ENCODE data around the gene PLXNA2. TPM values are rescaled to one million over a fixed set of nuclear protein-coding genes. Genes with fewer than 3 reads are reported as not detected.

The PLXNA2 gene
- total RNA-seq, 2 experiments from 2014 or later: 0.04 TPM; not detected in 1

- Mint-ChIP-seq H3K27me3 (peaks cover 7% of the 10 kb centered on the region), H3K36me3 (ENCODE audit: low read depth) (no peaks in the 10 kb centered on the region), H3K4me3 (no peak overlapping the region), H3K9me3 (ENCODE audit: low read depth) (no peaks in the 10 kb centered on the region), H3K4me1 (no peaks in the 10 kb centered on the region), H3K27ac (no peak overlapping the region)
- CTCF ChIA-PET: interaction anchor here (0.6 kb wide), 1 partner anchor 911 kb away, joined by 4 read pairs; no protein-coding TSS in a partner anchor
- POLR2A ChIA-PET: no interaction called here
- DNase-seq (no peak), ATAC-seq (no peak)
- intact Hi-C loops (cut with DNase I, micrococcal nuclease): no loop called here
These were observed 61.1 kb downstream of the PLXNA2 start for GRCh38 chr1:208182880-208183645.

GRCh38 chr1:208181364-208181763, 62.8 kb downstream of the PLXNA2 start:
- no peak overlapping the region for H3K4me3 Mint-ChIP-seq
- ChIA-PET POLR2A (no interaction called here), CTCF (no interaction called here)
- no peaks in the 10 kb centered on the region for H3K9me3 Mint-ChIP-seq (ENCODE audit: low read depth)
- DNase-seq (no peak), ATAC-seq (no peak)
- H3K27ac Mint-ChIP-seq: no peak overlapping the region
- H3K27me3 Mint-ChIP-seq: peaks cover 7% of the 10 kb centered on the region
- H3K36me3 Mint-ChIP-seq (ENCODE audit: low read depth): no peaks in the 10 kb centered on the region
- intact Hi-C loops (cut with DNase I, micrococcal nuclease): no loop called here
- no peaks in the 10 kb centered on the region for H3K4me1 Mint-ChIP-seq

DNA sequence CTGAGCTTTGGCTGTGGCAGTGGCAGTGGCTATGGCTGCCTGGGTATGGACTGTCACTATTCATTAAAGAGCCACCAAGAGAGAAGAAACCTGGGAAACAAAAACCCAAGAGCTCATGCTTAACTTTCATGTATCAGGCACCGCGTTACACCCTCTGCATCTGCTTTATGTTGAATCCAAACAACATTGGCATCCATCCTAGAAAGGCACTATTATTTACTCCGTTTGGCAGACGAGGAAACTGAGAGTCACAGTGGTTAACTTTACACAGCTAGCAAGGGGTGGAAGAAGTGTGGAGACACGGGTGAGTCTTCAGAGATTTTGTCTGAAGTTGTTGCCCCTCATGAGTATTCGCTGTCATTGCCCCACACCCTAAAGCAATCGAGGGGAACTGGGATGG, 63.8 kb downstream of the PLXNA2 start:
- Mint-ChIP-seq H3K9me3 (ENCODE audit: low read depth) (no peaks in the 10 kb centered on the region), H3K4me3 (no peak overlapping the region), H3K4me1 (no peaks in the 10 kb centered on the region), H3K27me3 (peaks cover 3% of the 10 kb centered on the region), H3K36me3 (ENCODE audit: low read depth) (no peaks in the 10 kb centered on the region), H3K27ac (no peak overlapping the region)
- ATAC-seq (no peak), DNase-seq (no peak)
- ChIA-PET POLR2A (no interaction called here), CTCF (no interaction called here)
- intact Hi-C loops (cut with DNase I, micrococcal nuclease): no loop called here

GRCh38 chr1:208179961-208180409, 64.2 kb downstream of the PLXNA2 start:
- H3K4me1 Mint-ChIP-seq: no peaks in the 10 kb centered on the region
- H3K36me3 Mint-ChIP-seq (ENCODE audit: low read depth): no peaks in the 10 kb centered on the region
- no peak overlapping the region for H3K4me3 Mint-ChIP-seq
- H3K27me3 Mint-ChIP-seq: peaks cover 3% of the 10 kb centered on the region
- DNase-seq: no peak
- ATAC-seq: no peak
- no peak overlapping the region for H3K27ac Mint-ChIP-seq
- no peaks in the 10 kb centered on the region for H3K9me3 Mint-ChIP-seq (ENCODE audit: low read depth)
- POLR2A ChIA-PET: no interaction called here
- CTCF ChIA-PET: no interaction called here
- intact Hi-C loops (cut with DNase I, micrococcal nuclease): no loop called here

DNA sequence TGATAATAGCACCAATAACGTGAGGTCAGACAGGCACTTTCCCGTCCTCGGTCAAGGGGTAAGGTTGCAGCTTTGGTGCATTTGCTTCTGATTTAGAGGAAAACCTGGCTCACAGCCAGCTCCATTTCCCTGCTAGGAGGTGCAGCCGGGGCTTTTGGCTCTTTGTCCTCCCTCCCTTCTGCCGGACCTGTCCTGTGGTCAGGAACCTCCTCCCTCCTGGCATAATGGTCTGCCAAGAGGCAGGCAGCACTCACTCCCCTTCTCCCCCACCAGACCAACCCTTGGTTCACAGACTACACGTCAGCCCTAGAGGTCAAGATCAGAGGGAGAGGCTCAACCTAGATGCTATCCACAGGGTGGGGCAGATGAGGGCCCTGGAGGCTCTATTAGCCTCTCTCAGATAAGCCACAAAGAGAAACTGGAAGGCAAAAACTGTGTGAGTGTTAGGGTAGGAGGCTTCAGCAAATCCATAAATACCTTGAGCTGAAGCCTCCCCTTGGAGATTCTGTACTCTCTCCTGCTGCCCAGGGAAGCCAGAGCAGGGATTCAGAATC, 64.8 kb downstream of the PLXNA2 start:
- ATAC-seq: no peak
- Mint-ChIP-seq H3K36me3 (ENCODE audit: low read depth) (no peaks in the 10 kb centered on the region), H3K27me3 (peaks cover 3% of the 10 kb centered on the region), H3K9me3 (ENCODE audit: low read depth) (no peaks in the 10 kb centered on the region), H3K27ac (no peak overlapping the region), H3K4me3 (no peak overlapping the region), H3K4me1 (no peaks in the 10 kb centered on the region)
- DNase-seq: no peak
- intact Hi-C loops (cut with DNase I, micrococcal nuclease): no loop called here
- ChIA-PET CTCF (no interaction called here), POLR2A (no interaction called here)

DNA sequence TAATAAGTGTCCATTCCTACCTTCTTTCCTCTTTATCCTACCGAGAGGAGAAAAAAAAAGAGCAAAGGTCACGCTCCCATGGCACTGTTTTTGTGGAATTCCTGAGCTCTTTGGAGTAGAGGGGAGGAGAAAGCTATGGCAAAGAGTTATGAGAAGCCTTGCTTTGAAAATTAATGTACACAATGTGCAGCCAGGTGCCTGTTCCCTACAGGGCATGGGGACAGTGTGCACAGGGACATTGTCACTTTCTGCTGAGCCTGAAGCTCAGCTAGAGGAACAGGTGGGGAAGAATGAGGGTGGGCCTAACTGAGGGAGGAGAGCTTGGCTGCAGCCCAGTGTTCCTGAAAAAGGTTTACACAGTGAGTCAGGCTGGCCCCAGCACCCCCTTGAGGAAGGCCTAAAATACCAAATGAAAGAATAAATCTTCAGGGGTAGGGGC, 66.1 kb downstream of the PLXNA2 start:
- H3K36me3 Mint-ChIP-seq (ENCODE audit: low read depth): no peaks in the 10 kb centered on the region
- no peak overlapping the region for H3K27ac Mint-ChIP-seq
- ATAC-seq: no peak
- ChIA-PET CTCF (no interaction called here), POLR2A (no interaction called here)
- H3K4me3 Mint-ChIP-seq: no peak overlapping the region
- no peak for DNase-seq
- no peaks in the 10 kb centered on the region for H3K4me1 Mint-ChIP-seq
- intact Hi-C loops (cut with DNase I, micrococcal nuclease): no loop called here
- no peaks in the 10 kb centered on the region for H3K9me3 Mint-ChIP-seq (ENCODE audit: low read depth)
- peaks cover 3% of the 10 kb centered on the region for H3K27me3 Mint-ChIP-seq

DNA sequence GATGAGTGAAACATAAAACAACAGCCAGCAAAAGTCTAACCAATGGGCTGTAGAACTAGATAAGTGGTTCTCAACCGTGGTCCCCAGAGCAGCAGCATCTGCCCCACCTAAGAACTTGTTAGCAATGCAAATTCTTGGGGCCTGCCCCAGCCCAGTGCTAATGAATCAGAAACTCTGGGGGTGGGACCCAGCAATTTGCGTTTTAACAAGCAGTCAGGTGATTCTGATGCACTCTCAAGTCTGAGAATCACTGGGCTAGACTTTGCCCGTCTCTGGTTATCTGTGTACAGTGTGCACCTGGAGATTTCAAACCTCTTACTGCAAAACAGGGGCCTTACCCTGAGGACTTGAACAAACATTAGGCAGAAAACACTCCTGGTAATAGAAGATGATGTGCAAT, 66.5 kb downstream of the PLXNA2 start:
- no peaks in the 10 kb centered on the region for H3K36me3 Mint-ChIP-seq (ENCODE audit: low read depth)
- POLR2A ChIA-PET: no interaction called here
- H3K4me3 Mint-ChIP-seq: no peak overlapping the region
- CTCF ChIA-PET: no interaction called here
- no peaks in the 10 kb centered on the region for H3K4me1 Mint-ChIP-seq
- no peaks in the 10 kb centered on the region for H3K27me3 Mint-ChIP-seq
- no peak overlapping the region for H3K27ac Mint-ChIP-seq
- ATAC-seq: no peak
- no peak for DNase-seq
- no peaks in the 10 kb centered on the region for H3K9me3 Mint-ChIP-seq (ENCODE audit: low read depth)
- intact Hi-C loops (cut with DNase I, micrococcal nuclease): no loop called here

- DNase-seq: no peak
- H3K27ac Mint-ChIP-seq: no peak overlapping the region
- ChIA-PET CTCF (no interaction called here), POLR2A (no interaction called here)
- H3K4me3 Mint-ChIP-seq: no peak overlapping the region
- H3K27me3 Mint-ChIP-seq: no peaks in the 10 kb centered on the region
- H3K4me1 Mint-ChIP-seq: no peaks in the 10 kb centered on the region
- no peaks in the 10 kb centered on the region for H3K36me3 Mint-ChIP-seq (ENCODE audit: low read depth)
- no peak for ATAC-seq
- intact Hi-C loops (cut with DNase I, micrococcal nuclease): no loop called here
- no peaks in the 10 kb centered on the region for H3K9me3 Mint-ChIP-seq (ENCODE audit: low read depth)
These were observed 67.5 kb downstream of the PLXNA2 start for GRCh38 chr1:208176649-208177048.

DNA sequence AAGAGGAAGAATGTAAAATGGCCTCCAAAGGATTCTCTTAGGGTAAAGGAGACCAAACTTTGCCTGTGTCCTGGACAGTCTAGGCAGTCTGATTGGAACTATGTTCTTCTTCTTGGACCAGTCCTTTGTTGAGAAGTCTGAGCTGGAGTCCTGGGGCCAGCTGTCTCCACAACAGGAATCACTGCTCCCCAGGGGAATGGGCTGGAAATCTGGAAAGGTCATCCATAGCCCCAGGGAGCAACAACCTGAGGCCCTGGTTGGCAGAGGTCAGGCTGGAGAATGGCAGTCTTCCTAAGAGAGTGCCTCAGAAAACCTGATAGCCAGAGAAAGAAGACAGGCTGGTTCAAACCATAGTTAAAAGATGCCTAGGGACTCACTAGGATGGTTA, 68.7 kb downstream of the PLXNA2 start:
- Mint-ChIP-seq H3K4me3 (no peak overlapping the region), H3K27me3 (no peaks in the 10 kb centered on the region), H3K4me1 (no peaks in the 10 kb centered on the region), H3K36me3 (ENCODE audit: low read depth) (no peaks in the 10 kb centered on the region), H3K27ac (no peak overlapping the region), H3K9me3 (ENCODE audit: low read depth) (no peaks in the 10 kb centered on the region)
- ChIA-PET CTCF (interaction anchor here (0.7 kb wide), 1 partner anchor 60 kb away, joined by 3 read pairs; no protein-coding TSS in a partner anchor), POLR2A (no interaction called here)
- intact Hi-C loops (cut with DNase I, micrococcal nuclease): no loop called here
- no peak for DNase-seq
- ATAC-seq: no peak

GRCh38 chr1:208174731-208175507, 69.3 kb downstream of the PLXNA2 start:
- Mint-ChIP-seq H3K27ac (no peak overlapping the region), H3K4me3 (no peak overlapping the region), H3K9me3 (ENCODE audit: low read depth) (no peaks in the 10 kb centered on the region), H3K36me3 (ENCODE audit: low read depth) (no peaks in the 10 kb centered on the region), H3K27me3 (no peaks in the 10 kb centered on the region), H3K4me1 (no peaks in the 10 kb centered on the region)
- ChIA-PET CTCF (interaction anchor here (0.7 kb wide), 1 partner anchor 61 kb away, joined by 3 read pairs; no protein-coding TSS in a partner anchor), POLR2A (no interaction called here)
- ATAC-seq (no peak), DNase-seq (no peak)
- intact Hi-C loops (cut with DNase I, micrococcal nuclease): no loop called here

DNA sequence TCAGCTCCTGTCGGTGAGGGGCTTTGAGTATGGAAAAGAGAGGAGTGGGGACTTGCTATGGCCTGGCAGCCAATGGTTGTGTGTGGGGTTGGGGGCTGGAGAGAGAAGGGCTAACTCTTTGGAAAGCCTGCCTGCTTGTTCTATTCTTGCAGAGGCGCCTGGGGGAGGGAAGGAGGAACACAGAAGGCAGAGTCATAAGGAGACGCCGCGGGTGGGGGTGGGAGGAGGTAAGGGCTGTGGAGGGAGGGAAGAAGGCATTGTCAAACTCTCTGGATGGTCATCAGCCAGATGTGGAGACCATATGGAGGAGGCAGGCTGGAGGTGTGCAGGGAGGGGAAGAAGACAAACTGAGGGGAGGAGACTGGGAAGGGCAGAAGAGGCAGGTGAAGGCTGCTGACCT, 70.0 kb downstream of the PLXNA2 start:
- intact Hi-C loops (cut with DNase I, micrococcal nuclease): no loop called here
- ChIA-PET POLR2A (no interaction called here), CTCF (interaction anchor here (0.6 kb wide), 1 partner anchor 43 kb away, joined by 3 read pairs; no protein-coding TSS in a partner anchor)
- Mint-ChIP-seq H3K27me3 (no peaks in the 10 kb centered on the region), H3K4me3 (no peak overlapping the region), H3K36me3 (ENCODE audit: low read depth) (no peaks in the 10 kb centered on the region), H3K9me3 (ENCODE audit: low read depth) (no peaks in the 10 kb centered on the region), H3K27ac (no peak overlapping the region), H3K4me1 (no peaks in the 10 kb centered on the region)
- ATAC-seq: no peak
- DNase-seq: no peak

- CTCF ChIA-PET: interaction anchor here (0.6 kb wide), 1 partner anchor 42 kb away, joined by 3 read pairs; no protein-coding TSS in a partner anchor
- Mint-ChIP-seq H3K27me3 (no peaks in the 10 kb centered on the region), H3K4me3 (no peak overlapping the region), H3K9me3 (ENCODE audit: low read depth) (no peaks in the 10 kb centered on the region), H3K36me3 (ENCODE audit: low read depth) (no peaks in the 10 kb centered on the region), H3K27ac (no peak overlapping the region), H3K4me1 (no peaks in the 10 kb centered on the region)
- intact Hi-C loops (cut with DNase I, micrococcal nuclease): no loop called here
- ATAC-seq: no peak
- no peak for DNase-seq
- POLR2A ChIA-PET: no interaction called here
These were observed 70.4 kb downstream of the PLXNA2 start for GRCh38 chr1:208173749-208174148.
